GM18505 (cell line): ENCODE data around the gene SP100.

ENCODE experiments used
- ATAC-seq: cut with Tn5 transposase; IDR thresholded peaks from one replicate; pipeline ENCODE4 v1.9.1; 2021; ENCODE audit not compliant: unreplicated experiment
- POLR2A ChIP-seq: IDR thresholded peaks from 4 replicates; pipeline ENCODE4 v1.6.1; 2011; ENCODE audit warnings: borderline replicate concordance; ENCODE audit not compliant: insufficient read depth, insufficient read length; ENCODE audit errors: extremely low read depth

The SP100 gene

GRCh38 chr2:230502593-230502992 is 86.6 kb downstream of the SP100 start:
- no peak for TF ChIP-seq POLR2A
- ATAC-seq: no peak

GRCh38 chr2:230503798-230504197 is 87.8 kb downstream of the SP100 start:
- ATAC-seq: no peak
- TF ChIP-seq POLR2A: no peak

- ATAC-seq: peak; percentile 92
- TF ChIP-seq POLR2A: no peak
These were observed 89.2 kb downstream of the SP100 start for GRCh38 chr2:230505162-230505561.

GRCh38 chr2:230512955-230513748 is 97.2 kb downstream of the SP100 start:
- TF ChIP-seq POLR2A: no peak
- ATAC-seq: no peak

GRCh38 chr2:230520061-230520874 is 104.3 kb downstream of the SP100 start:
- TF ChIP-seq POLR2A: no peak
- ATAC-seq: no peak

GRCh38 chr2:230520875-230521155 is 104.8 kb downstream of the SP100 start:
- TF ChIP-seq POLR2A: no peak
- no peak for ATAC-seq

GRCh38 chr2:230521386-230521785 is 105.4 kb downstream of the SP100 start:
- no peak for TF ChIP-seq POLR2A
- ATAC-seq: no peak

GRCh38 chr2:230525682-230526081 is 109.7 kb downstream of the SP100 start:
- TF ChIP-seq POLR2A: no peak
- ATAC-seq: no peak

GRCh38 chr2:230537531-230537976 is 121.6 kb downstream of the SP100 start:
- TF ChIP-seq POLR2A: no peak
- peak; percentile 66 for ATAC-seq

- no peak for TF ChIP-seq POLR2A
- ATAC-seq: no peak
These were observed 124.3 kb downstream of the SP100 start for GRCh38 chr2:230540332-230540731.

GRCh38 chr2:230541934-230542380 is 126.0 kb downstream of the SP100 start:
- TF ChIP-seq POLR2A: no peak
- peak; percentile 76 for ATAC-seq

- no peak for TF ChIP-seq POLR2A
- ATAC-seq: no peak
These were observed 126.8 kb downstream of the SP100 start for GRCh38 chr2:230542751-230543150.

GRCh38 chr2:230552181-230552580 is 136.2 kb downstream of the SP100 start:
- no peak for TF ChIP-seq POLR2A
- no peak for ATAC-seq

- ATAC-seq: no peak
- no peak for TF ChIP-seq POLR2A
These were observed 141.1 kb downstream of the SP100 start for GRCh38 chr2:230557065-230557464.
